K562 (cell line): ENCODE data around the gene PCMTD2. TPM values are rescaled to one million over a fixed set of nuclear protein-coding genes. Genes with fewer than 3 reads are reported as not detected.

ENCODE experiments used
- ARID4B ChIP-seq: sonication (generic); formaldehyde crosslinking; IDR thresholded peaks from 2 replicates; pipeline ENCODE4 v1.8.0; 2022; ENCODE audit warnings: mild to moderate bottlenecking, missing genetic modification reagents
- CREM ChIP-seq: IDR thresholded peaks from 2 replicates; pipeline ENCODE4 v1.6.1; 2014; ENCODE audit warnings: antibody characterized with exemption, low read depth
- CUX1 ChIP-seq: fragments of 200-800 bp; sonication (Bioruptor generic); IDR thresholded peaks from 2 replicates; pipeline ENCODE4 v1.6.1; 2016; ENCODE audit warnings: missing genetic modification characterization, missing compliant biosample characterization
- MAZ ChIP-seq, 2 experiments: fragments of 450-650 bp in 1 of 2; sonication (generic) in 1 of 2; formaldehyde crosslinking; IDR thresholded peaks in 1 of 2; conservative IDR thresholded peaks in 1 of 2; 2 replicates each; pipeline versions ENCODE4 v1.4.0 to v1.5.0; 2020; ENCODE audit warnings: mild to moderate bottlenecking in 1 of 2, missing genetic modification reagents in 1 of 2
- POLR2AphosphoS2 ChIP-seq: IDR thresholded peaks from 2 replicates; pipeline ENCODE4 v1.6.1; 2012; ENCODE audit warnings: low read length, improper control_type of control experiment
- RB1 ChIP-seq: fragments of 450-650 bp; IDR thresholded peaks from 2 replicates; pipeline ENCODE4 v1.6.1; 2017; ENCODE audit warnings: low read depth, mild to moderate bottlenecking
- USF1 ChIP-seq: sonication (generic); formaldehyde crosslinking; IDR thresholded peaks from 2 replicates; pipeline ENCODE4 v1.9.0; 2022; ENCODE audit warnings: mild to moderate bottlenecking, missing genetic modification reagents
- ZNF224 ChIP-seq: sonication (generic); formaldehyde crosslinking; IDR thresholded peaks from 2 replicates; pipeline ENCODE4 v1.8.0; 2022; ENCODE audit warnings: mild to moderate bottlenecking, missing genetic modification reagents
- ZNF592 ChIP-seq: fragments of 450-650 bp; IDR thresholded peaks from 2 replicates; pipeline ENCODE4 v1.6.1; 2017; ENCODE audit warnings: antibody characterized with exemption, mild to moderate bottlenecking
- polyA plus RNA-seq, 8 experiments: library from polyadenylated mRNA; depleted of rRNA in 4 of 8; stranded (reverse) in 5 of 8; unstranded in 3 of 8; fragments of >200 nt; fragmentation: Nextera tagmentation in 2 of 8; fragmentation: Illumina TruSeq in 1 of 8; extraction: Ambion mirVana in 2 of 8; extraction: Trizol in 1 of 8; gene quantifications; 2 replicates each; pipeline versions ENCODE4 v1.2.1 to v1.2.3, GENCODE V29; 2011 to 2014; ENCODE audit warnings: inconsistent platforms in 1 of 8, missing spikeins in 1 of 8
- total RNA-seq, 7 experiments: library from RNA; depleted of rRNA in 6 of 7; stranded (reverse); fragments of >200 nt in 6 of 7; fragmentation: Illumina TruSeq in 2 of 7; extraction: Trizol in 2 of 7; gene quantifications; 2 replicates each; pipeline versions ENCODE4 v1.2.1 to v1.2.3, GENCODE V29; 2011 to 2021; ENCODE audit warnings: low replicate concordance in 1 of 7

PCMTD2 gene
- total and polyA plus RNA-seq, 9 of the 15 experiments (the other 6 are each of a cell fraction or from before 2014, with no cell fraction given) = 11.3 to 49.3 (median 28.4) TPM

GRCh38 chr20:64223526-64224067 is 32.0 kb upstream of the PCMTD2 start (continued):
- TF ChIP-seq USF1 (CRISPR knock-in tag) (0 out of 2 replicates have a peak, but pooled peaks have one; percentile 21), CUX1 (CRISPR knock-in tag) (no peak), ARID4B (CRISPR knock-in tag) (0 out of 2 replicates have a peak, but pooled peaks have one; percentile 41), CREM (peak; percentile 40; the same call in 1 of the 2 replicates), ZNF224 (CRISPR knock-in tag) (no peak), MAZ (CRISPR knock-in tag; conservative IDR thresholded peaks at IDR 0.05 in 1 of 2, IDR thresholded peaks at IDR 0.05 in 1 of 2) (peak in 1 of 2 experiments; percentile 94; a peak in 3 of 4 replicates), ZNF592 (0 out of 2 replicates have a peak, but pooled peaks have one; percentile 39), RB1 (peak; percentile 59; the same call in 1 of the 2 replicates), POLR2AphosphoS2 (no peak)
